COLO829 (cell line): ENCODE measurements around the gene GNG4.
"Not testable (repeated sequence)": the region's sequence is repeated elsewhere in the genome, so short reads cannot be mapped to it uniquely, and the experiment has no call there.

ENCODE experiments used
- DNase-seq: peaks from one replicate; pipeline ENCODE4 v3.0.0; 2012; ENCODE audit warnings: low spot score

The GNG4 gene

DNA sequence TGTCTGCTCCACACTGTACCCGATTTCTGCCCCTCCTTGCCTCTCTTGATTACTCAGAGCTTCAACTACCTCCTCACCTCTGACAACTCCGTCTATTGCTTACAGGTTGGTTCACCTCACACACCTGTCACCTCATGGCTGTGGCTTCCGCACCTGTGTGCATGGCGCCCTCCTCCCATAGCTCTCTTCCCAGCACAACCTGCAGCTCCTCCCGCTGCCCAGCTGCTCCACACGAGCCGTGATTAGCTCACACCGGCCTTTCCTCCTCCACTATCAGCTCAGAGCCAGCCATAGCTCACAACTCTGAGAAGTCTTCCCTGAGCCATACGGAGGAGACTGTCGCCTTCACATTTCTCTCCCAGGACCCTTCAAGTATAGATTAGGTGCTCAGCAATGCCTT, 67.5 kb downstream of the GNG4 start:
- DNase-seq, result no peak

DNA sequence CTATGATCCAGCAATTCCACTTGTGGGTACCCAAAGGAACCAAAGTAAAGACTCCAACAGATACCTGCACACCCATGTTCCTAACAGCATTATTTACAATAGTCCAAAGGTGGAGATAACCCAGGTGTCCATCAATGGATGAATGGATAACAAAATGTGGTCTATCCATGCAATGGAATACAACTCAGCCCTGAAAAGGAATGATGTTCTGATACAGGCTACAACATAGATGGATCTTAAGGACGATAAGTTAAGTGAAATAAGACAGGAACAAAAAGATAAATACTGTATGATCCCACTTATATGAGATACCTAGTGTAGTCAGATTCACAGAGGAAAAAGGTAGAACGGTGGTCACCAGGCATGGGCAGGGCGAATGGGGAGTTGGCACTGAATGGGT, 69.7 kb downstream of the GNG4 start:
- DNase-seq, result no peak

DNA sequence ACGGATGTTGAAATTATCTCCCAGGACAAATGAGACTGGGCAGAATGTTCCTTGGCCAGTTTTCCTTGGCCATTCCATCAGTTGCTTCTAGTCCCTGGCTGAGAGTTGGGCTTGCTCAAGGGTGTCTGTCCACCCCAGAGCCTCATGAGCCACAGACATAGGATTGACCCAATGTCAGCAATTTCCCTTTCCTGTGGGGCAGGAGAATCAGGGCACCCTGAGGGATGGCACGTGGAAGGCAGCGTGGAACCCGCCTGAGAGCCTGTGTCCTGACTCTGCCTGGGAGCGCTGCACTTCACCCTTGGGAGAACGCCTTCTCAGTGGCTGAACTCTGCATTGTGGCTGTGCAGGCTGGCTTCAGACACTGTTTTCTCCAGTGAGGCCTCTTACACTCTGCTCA, 74.0 kb downstream of the GNG4 start:
- DNase-seq, result no peak

DNA sequence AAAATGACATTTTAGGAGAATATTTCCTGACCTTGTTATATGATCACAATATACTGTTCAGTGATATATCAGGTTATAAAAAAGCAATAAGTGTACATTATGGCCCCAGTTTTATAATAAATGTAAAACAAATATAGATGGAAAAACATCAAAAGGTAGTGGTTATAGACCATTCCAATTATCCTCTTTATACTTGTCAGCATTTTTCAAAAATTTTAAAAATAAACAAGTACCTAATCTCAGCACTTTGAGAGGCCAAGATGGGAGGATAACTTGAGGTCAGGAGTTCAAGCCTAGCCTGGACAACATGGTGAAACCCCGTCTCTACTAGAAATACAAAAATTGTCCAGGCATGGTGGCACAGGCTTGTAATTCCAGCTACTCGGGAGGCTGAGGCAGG, 75.7 kb downstream of the GNG4 start:
- DNase-seq, result no peak

DNA sequence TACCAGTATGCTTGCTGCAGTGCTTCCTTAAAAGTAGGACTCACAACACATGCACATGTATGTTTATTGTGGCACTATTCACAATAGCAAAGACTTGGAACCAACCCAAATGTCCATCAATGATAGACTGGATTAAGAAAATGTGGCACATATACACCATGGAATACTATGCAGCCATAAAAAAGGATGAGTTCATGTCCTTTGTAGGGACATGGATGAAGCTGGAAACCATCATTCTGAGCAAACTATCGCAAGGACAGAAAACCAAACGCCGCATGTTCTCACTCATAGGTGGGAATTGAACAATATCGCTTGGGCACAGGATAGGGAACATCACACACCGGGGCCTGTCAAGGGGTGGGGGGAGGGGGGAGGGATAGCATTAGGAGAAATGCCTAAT, 76.6 kb downstream of the GNG4 start:
- DNase-seq, result not testable (repeated sequence)

DNA sequence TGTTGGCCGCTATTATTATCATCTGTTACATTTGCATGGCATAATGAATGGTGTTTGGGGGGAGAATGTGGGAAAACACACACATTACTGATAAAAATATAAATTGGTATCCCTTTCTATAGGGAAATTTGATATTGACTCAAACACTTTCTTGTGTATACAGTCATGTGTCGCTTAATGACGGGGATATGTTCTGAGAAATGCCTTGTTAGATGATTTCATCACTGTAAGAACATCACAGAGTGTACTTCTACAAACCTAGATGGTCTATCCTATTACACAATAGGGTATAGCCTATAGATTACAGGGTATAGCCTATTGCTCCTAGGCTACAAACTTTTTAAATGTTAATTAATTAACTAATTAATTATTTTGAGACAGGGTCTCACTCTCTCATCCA, 78.1 kb downstream of the GNG4 start:
- DNase-seq, result no peak

DNA sequence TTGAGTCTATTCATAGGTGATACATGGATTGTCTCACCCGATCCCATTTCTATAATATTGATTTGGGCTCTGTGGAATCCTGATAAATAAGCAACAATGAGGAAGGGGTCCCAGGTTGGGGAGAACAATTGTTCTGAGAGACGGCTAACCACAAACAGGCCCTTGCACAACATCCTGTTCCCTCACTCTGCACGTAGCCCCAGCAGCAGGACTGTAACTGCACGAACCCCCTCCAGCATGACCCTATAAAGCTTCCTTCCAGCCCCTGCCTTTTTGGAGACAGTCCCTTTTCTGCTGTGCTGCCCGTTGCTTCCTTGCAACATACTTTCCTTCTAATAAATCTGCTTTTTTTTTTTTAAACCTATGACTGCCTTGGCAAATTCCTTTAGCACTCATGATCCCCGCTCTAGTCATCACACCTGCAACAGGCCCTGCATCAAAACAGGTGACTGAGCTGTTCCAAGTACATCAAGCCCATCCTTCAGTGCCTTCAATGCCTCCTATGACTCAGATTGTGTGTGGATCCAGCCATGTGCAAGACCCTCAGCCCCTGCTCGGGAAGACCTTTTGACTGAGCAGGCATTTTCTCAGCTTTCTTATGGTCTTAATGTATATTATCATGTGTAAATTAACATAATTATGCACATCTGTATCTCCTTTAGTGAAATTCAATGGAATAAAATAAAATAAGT, 81.6 kb downstream of the GNG4 start:
- DNase-seq, result no peak

DNA sequence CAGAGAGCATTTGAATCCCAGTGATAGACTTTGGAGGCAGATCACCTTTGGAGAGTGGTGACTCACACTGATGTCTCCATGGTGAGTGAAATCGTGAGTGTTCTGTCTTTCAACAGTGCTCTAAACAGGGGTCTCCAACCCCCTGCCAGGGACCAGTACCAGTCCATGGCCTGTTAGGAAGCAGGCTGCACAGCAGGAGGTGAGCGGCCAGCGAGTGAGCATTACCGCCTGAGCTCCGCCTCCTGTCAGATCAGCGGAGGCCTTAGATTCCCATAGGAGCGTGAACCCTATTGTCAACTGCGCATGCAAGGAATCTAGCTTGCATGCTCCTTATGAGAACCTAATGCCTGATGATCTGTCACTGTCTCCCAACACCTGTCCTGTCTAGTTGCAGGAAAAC, 83.5 kb downstream of the GNG4 start:
- no peak for DNase-seq

DNA sequence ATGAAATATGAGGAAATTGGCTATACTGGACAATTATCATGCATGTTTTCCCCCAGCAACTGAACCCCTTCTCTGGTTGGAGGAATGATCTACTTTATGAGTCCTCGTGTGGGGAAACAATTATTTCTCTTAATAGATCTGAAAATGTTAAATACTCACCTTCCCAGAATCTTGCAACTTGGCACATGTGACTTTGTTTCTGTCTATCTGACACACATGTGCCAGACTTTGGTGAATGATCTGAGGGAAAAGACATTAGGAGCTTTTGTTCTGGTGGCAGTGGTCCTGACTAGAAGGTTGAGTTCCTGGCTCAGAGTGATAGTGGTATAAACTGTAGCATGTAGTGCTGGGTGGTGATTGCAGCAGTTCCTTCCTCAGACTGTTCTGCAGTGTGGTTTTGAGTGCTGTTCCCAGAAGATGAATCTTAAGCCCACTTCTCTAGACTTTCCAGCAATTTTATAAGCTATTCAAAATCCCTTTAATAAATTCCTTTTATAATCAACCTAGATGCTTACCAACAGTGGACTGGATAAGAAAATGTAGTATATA, 86.0 kb downstream of the GNG4 start:
- DNase-seq, result no peak

DNA sequence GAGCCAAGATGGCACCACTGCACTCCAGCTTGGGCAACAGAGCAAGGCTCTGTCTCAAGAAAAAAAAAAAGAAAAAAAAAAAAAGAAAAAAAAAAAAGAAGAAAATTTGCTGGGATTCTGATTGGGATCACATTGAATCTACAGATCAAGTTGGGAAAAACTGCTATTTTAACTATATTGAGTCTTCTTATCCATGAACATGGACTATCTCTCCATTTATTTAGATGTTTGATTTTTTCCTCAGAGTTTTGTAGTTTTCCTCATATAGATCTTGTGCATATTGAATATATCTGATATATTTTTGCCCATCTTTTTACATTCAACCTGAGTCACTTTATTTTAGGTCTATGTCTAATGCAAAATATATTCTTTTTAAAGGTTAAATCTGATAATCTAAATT, 87.0 kb downstream of the GNG4 start:
- DNase-seq, result no peak

DNA sequence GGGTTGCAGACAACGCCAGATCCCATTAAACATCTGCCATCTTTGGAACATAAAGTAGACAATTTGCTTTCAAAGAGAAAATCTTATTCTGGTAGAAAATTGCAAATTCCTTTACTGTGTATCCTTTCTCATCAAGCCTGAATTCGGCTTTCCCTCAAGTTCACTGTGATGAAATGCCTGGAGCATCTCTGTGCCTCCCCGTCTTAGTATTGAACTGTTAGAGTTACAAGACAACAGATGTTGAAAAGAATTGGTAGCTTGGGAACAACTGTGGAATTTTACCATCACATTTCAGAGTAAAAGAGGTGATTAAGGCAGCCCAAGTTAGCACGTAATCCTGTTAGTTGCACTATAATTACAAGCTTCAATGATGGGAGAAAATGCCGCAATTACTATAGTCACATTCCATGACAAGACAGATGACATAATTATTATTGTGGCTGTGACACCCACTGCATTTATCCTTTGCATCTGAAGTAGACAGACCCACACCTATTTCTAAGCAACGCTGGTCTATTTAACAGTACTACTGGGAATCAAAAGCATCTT, 90.9 kb downstream of the GNG4 start:
- DNase-seq, result no peak

DNA sequence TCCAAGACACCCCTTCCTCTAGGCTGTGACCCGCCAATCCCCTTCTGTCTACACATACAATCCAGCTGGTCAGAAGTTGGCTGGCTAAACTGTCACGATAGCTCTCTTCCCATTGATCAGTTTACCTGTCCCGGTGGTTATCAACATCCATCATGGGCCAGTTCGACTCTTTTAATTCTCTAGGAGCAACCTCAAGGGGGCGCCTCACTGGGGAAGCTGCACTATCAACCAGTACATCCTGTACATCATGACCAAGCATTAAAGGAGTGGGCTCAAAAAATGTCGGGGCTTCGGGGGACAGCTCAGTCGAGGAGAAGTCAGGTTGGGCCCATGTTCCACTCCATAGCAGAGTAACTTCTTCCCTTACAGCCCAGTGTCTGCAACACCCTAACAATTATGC, 92.1 kb downstream of the GNG4 start:
- DNase-seq, result no peak

DNA sequence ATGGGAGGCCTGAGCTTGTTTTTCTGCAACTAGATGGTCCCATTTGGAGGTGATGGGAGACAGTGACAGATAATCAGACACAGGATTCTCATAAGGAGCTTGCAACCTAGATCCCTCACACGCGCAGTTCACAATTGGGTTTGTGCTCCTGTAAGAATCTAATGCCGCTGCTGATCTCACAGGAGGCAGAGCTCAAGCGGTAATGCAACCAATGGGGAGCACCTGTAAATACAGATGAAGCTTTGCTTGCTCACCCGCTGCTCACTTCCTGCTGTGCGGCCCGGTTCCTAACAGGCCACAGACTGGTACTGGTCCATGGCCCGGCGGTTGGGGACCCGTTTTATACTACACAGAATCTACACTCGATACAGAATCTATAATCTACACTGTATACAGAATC, 92.8 kb downstream of the GNG4 start:
- no peak for DNase-seq

DNA sequence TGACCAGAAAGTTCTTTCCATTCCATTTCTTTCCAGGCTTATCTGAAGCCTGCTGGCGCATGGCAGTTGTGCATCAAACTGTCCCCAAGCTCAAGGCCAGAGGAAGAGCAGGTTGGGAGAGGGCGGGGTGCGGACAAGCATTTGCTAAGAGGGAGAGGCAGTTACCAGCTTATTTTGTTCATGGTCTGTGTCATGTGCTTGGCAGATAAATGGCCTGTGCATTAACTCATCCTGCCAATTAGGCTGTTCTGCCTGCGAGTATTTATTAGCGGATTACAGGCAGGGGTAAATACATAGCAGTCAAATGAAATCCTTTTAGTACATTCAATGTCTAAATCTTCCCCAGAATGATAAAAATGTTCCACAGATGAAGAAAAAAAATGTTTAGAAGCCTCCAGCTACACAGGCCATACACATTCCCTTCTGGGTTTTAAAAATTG, 96.5 kb downstream of the GNG4 start:
- no peak for DNase-seq

DNA sequence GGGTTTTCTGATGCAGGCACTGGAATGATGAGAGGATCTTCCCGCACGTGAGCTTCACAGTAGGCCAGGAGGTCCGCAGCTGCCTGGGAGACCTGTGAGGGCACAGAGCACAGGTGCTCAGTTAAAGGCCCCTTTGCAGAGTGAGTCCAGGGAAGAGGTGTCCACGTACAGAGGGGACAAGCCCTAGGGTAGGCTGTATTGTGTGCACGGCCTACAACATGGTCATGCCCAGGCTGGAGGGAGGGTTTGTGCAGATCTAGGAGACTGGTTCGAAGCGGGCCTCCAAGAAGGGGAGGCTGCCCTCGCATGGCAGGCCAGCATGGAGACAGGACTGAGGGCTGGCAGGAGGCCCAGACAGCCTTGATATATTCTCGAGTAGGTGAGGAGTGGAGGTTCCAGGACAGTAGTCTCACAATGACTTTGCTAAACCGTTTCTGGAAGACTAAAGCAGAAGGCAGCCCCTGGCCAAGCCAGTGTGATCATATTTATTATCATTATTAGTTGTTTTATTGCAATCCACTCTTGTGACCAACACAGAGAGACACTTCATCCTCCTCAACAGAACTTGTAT, 97.4 kb downstream of the GNG4 start:
- no peak for DNase-seq

DNA sequence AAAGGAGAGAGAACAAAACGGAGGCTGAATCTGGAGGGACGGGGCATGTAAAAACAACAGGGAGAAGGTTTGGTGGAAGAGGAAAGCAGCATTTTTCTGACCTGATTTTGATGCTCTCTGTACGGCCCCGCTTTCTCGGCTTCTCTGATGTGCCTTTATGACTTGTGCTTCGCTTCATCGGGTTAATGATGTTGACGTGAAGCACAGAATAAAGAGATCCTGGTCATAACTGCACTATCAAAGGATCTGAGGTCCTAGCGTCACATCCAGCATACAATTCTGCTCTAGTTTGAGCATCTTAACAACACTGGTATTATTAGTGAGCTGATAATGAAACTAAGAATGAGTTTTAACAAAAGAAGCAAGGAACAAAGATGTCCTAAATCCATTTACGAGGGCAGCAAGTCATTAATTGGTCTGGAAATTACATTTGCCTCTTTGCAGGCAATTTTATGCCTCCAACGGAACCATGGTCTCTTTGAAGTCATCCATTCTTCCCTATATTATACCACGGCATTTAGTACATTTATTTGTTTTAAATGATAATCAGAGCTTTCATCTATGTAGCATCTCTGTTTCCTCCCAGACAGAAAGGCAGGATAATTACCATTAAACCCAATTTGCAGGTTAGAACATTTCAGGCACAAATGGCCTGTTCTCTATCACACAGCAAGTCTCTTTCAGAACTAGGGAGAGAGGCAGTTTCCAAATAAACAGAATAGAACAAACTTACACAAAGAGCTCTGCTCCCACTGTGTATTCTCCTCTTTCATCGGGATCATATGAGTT, 100.0 kb downstream of the GNG4 start:
- DNase-seq, result no peak

DNA sequence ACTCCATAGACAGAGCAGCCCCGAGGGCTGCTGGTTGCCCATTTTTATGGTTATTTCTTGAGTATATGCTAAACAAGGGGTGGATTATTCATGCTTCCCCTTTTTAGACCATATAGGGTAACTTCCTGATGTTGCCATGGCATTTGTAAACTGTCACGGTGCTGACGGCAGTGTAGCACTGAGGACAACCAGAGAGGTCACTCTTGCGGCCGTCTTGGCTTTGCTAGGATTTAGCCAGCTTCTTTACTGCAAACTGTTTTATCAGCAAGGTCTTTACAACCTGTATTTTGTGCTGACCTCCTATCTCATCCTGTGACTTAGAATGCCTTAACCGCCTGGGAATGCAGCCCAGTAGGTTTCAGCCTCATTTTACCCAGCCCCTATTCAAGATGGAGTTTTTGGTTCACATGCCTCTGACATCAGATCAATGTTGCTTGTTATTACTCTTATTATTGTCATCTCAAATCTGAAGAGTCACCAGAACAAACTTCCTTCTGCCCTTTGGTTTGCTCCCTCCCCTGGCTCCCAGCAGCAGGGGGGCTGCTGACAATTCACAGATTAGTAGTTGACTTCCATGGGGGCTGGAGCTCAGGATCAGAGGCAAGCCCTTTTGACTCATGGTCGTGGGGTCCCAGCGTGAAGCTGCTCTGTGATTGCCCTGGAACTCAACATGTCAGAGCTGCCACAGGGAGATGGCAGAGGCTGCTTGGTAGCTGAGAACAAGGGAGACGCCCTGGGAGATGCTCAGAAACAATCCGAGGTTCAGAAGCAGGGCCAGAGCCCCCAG, 103.0 kb downstream of the GNG4 start:
- not testable (repeated sequence) for DNase-seq

DNA sequence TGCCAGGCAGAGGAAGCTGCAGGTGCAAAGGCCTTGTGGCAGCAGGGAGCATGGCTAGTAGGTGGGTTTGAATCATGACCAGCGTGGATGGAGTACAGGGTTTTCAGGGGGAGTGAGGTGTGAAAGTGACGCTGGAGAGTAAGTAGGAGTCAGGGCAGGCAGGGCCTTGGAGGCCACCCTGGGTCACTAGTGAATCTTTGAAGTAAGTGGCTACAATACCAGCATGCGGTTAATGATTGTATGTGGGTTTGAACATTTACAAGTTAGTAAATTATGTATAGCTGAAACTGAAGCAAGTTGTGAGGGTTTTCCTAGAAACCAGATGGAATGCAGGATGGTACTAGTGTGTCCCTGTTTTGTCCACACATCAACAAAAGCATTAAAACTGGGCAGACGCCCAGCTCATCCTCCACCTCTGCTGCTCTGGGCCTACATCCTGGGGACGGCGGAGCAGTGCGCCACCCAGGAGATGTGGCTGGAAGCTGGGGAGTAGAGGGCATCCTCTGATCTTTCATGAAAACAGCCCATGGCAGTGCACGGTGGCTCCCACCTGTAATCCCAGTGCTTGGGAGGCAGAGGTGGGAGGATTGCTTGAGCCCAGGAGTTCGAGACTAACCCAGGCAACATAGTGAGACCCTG, 104.2 kb downstream of the GNG4 start:
- DNase-seq, result no peak

DNA sequence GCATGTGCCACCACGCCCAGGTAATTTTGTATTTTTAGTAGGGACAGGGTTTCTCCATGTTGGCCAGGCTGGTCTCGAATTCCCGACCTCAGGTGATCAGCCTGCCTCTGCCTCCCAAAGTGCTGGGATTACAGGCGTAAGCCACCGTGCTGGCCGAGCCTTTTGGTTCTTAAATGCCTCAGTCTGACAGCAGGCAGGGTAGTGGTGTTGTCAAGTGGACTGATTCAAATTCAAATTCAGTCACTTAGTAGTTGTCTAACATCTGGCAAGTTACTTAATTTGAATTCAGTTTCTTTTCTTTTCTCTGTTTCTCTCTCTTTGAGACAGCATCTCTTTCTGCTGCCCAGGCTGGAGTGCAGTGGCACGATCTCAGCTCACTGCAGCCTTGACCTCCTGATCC, 106.7 kb downstream of the GNG4 start:
- DNase-seq, result not testable (repeated sequence)

DNA sequence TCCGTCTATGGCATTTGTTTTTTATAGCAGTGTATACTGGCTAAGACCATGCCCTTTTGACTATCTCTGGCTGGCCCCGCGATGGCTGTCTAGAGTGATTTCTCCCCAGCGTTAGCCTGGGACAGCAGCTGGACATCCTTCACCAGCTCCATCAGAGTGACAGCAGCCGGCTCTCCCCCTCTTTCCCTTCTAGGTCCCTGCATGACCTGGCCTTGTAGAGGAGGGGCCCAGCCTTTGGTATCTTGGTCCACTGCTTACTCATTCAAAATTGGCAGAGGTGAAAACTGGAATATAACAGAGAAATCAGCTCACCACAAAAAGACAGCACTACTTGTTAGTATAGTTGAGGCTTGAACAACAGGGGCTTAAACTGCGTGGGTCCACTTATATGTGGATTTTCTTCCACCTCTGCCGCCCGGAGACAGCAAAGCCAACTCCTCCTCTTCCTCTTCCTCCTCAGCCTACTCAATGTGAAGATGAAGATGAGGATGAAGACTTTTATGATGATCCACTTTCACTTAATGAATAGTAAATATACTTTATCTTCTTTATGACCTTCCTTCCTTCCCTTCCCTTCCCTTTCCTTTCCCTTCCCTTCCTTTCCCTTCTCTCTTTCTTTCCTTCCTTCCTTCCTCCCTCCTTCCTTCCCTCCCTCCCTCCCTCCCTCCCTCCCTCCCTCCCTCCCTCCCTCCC, 116.0 kb downstream of the GNG4 start:
- no peak for DNase-seq

DNA sequence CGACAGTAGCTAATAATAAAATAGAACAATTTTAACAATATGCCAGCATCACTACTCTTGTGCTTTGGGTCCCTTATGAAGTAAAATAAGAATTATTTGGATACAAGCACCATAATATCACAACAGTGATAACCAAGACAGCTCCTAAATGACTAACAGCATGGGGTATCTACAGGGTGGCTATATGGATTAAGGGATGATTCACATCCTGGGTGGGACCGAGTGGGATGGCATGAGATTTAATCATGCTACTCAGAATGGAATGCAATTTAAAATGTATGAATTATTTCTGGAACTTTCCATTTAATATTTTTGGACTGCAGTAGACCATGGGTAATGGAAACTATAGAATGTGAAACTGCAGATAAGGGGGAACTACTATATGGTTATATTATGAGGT, 117.2 kb downstream of the GNG4 start:
- no peak for DNase-seq
